HT1080 (cell line): ENCODE measurements around the gene TSTD1. TPM values are rescaled to one million over a fixed set of nuclear protein-coding genes. Genes with fewer than 3 reads are reported as not detected.
A peak's percentile ranks its signal among the peaks of the same experiment; 100 is the strongest.
"Not testable (repeated sequence)": the region's sequence is repeated elsewhere in the genome, so short reads cannot be mapped to it uniquely, and the experiment has no call there.

Experiments used
- DNase-seq: peaks from one replicate; pipeline ENCODE4 v3.0.0-alpha.2; 2015; ENCODE audit warnings: low read depth
- total RNA-seq: library from RNA; depleted of rRNA; stranded (reverse); fragments of >200 nt; shearing (Covaris generic); gene quantifications from 2 replicates; pipeline ENCODE4 v1.2.3, GENCODE V29; 2014

Gene TSTD1
- total RNA-seq, 1 experiment from 2014 or later = not detected

DNA sequence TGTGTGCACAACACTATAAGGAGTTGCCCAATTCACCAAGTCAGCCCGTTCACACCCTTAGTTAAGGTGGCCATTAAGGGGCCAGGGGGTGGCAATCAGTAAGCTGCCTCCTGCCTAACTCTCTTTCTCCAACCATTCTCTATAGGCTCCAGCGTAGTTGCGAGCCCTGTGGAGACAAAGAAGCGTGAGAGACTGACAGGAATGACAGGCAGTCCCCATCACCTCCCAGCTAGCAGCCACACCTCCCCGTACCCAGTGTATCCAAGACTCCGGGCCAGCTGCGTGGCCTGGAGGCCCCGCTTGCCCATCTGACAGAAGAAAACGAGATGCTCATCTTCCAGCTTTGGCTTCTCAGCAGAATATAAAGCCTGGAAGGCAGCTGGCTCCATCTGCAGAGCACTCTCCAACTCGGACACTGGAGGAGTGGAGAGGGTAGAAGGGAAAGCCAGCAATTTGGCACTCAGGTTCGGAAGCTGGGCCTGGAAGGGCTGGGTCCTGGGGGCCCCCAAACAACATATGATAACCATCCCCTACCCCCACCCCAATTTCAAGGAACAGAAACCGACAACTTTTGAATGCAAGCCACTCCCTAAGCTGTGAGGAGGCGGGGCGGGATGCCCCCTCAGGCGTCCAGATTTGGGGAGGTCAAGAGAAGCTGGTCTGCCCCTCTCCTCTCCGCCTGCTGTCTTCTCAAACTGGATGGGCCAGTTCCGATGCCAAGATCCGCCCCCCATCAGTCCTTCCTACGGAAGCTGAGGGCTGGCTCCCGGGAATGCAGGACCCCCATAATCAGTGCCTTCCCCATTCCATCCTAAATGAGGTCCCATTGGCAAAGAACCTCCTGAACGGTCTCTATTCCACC, 872 bp downstream of the TSTD1 start:
- no peak for DNase-seq

DNA sequence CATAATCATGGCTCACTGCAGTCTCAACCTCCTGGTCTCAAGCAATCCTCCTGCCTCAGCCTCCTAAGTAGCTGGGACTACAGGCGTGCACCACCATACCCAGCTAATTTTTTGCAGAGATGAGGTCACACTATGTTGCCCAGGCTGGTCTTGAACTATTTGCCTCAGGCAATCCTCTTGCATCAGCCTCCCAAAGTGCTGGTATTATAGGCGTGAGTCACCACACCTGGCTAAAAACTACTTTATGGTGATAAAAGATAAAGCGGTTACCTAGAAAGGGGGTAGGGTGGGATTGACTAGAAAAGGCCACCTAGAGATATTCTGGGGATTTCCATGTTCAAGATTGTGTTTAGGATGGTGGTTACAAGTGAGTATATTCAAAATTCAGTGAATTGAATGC, 5.0 kb downstream of the TSTD1 start:
- no peak for DNase-seq

DNA sequence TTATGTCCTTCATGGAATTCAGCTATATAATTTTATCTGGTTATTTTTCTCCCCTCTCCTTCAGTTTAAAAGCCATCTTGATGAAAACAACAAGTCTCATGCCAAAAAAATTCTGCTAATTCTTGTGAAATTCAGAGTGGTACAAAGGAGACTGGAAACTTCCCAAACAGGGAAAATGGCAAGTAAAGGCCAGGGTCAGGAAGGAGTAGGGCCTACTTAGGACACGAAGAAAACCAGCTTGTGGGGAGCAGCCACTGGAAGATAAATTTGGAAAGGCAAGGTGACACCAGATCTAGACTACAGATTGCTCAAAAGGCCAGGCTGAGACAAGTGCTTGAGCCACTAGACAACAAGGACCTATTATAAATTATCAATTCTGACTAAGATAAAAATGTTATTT, 6.4 kb downstream of the TSTD1 start:
- DNase-seq = no peak

GRCh38 chr1:161031874-161032273, 6.9 kb downstream of the TSTD1 start:
- DNase-seq = no peak

- DNase-seq = not testable (repeated sequence)
These were observed 9.3 kb downstream of the TSTD1 start for GRCh38 chr1:161029466-161029865.

DNA sequence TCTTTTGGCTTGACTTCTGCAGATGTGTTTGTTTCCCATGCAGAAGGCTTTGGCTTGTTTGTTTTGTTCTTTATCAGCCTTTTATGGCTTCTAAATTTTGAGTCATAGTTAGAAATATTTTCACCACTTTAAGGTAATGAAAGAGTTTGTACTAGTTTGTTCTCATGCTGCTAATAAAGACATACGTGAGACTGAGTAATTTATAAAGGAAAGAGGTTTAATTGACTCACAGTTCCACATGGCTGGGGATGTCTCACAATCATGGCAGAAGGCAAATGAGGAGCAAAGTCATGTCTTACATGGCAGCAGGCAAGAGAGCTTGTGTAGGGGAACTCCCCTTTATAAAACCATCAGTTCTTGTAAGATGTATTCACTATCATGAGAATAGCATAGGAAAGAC, 11.8 kb downstream of the TSTD1 start:
- DNase-seq = not testable (repeated sequence)

DNA sequence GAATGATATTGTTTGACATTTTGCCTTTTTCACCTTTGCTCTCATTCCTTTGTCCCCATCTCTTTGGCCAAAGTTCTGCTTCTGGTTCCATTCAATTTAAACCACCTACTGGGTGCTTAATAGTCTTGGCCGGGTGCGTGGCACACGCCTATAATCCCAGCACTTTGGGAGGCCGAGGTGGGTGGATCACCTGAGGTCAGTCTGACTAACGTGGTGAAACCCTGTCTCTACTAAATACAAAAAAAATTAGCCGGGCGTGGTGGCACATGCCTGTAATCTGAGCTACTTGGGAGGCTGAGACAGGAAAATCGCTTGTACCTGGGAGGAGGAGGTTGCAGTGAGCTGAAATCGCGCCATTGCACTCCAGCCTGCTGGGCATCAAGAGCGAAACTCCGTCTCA, 16.3 kb downstream of the TSTD1 start:
- not testable (repeated sequence) for DNase-seq

DNA sequence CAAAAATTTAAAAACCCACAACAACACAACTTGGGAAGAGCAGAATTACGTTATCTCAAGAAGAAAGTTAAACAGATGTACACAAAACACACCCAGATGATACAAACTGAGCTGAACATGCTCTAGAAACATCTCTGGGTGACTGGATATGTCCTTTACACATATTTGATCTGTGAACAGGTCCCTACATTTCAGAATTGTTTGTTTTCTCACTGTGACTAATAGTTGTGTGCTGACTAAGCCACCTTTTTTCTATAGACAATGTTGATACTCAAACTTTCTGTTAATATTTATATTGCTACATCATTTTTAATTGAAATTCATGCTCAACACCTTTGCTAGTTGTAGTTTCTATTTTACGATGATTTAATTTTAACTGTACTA, 16.8 kb downstream of the TSTD1 start:
- DNase-seq = no peak

DNA sequence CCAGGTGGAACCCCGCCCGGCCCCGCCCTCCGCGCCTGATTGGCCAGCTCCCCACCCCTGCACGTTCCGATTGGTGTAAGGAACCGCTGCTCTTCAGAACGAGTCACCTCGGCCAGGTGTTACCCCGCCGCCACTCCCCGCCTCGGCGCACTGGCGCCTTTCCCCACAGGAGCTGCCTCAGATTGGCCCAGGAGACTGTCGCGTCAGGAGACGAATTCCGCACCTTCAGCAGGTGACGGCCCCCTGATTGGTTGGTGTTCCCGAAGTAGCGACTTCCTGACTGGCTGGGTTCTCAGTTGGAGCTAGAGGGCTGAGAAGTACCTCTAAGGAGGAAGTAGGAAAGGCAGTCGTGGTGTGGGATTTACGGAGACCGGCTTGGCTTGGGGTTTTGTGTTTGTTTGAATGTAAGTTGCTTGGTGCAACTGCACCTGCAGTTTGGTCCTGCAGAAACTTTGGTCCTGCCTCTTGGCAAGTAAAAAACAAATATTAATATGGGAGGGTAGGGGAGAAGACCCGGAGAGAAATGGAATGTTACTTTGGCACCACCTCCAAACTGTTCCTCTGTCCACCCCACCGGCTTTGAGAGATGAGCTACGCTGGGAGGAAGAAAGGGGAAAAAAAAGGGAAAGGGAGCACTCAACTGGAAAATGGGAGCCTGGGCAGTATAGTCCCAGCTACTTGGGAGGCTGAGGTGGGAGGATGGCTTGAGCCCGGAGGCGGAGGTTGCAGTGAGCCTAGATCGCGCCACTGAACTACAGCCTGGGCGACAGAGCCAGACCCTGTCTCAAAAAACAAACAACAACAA, 17.4 kb downstream of the TSTD1 start:
- DNase-seq = peak; percentile 65

DNA sequence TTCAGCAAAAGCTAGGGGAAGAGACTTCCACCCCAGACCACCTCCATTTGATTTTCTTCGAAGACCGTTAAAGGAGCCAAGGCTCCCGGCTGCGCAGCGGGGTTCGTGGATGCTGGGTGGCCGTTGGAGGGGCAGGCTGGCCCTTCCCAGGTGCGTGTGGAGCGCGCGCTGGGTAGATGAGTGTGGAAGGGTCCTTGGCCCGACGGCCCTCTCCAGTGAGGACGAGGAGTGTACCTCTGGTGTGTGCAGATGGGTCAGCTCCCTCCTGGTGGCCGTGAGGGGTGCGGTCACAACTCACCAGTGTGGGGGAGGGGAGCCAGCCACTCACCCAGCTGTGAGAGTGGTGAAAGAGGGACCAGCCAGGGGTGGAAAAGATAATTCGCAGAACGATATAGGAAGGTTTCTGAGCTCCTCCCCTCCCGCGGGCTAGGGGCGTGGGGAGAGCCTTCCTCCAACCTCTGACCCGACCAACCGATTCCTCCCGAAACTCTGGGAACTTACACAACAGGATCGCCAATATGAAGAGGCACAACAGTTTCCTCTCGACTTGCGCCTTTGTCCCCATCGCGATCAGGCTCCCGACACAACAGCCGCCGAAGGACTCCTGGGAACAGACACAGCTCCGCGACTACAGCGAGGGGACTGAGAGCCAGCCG, 18.1 kb downstream of the TSTD1 start, which contains the start of gene F11R:
Gene F11R, minus strand, starts transcription at position 644 of the 656 bp plus-strand sequence. Its CDS starts 79 bp downstream, at position 565.
- no peak for DNase-seq

- no peak for DNase-seq
These were observed 18.8 kb downstream of the TSTD1 start for GRCh38 chr1:161019751-161020495.

- DNase-seq = not testable (repeated sequence)
These were observed 19.6 kb downstream of the TSTD1 start for GRCh38 chr1:161019111-161019660.

DNA sequence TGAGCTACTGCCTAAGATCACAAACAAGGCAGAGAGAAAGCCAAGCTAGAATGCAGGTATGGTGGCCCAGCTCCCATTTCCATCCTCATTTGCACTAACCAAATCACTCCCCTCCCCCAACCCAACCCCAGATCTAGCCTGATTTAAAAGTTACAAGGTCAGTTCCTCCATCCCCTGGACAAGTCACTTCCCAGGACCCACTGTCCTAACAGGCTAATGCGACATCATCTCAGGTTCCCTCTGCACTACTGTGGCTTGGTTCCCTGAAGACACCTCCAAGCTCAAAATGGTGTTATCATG, 20.2 kb downstream of the TSTD1 start:
- DNase-seq = no peak

DNA sequence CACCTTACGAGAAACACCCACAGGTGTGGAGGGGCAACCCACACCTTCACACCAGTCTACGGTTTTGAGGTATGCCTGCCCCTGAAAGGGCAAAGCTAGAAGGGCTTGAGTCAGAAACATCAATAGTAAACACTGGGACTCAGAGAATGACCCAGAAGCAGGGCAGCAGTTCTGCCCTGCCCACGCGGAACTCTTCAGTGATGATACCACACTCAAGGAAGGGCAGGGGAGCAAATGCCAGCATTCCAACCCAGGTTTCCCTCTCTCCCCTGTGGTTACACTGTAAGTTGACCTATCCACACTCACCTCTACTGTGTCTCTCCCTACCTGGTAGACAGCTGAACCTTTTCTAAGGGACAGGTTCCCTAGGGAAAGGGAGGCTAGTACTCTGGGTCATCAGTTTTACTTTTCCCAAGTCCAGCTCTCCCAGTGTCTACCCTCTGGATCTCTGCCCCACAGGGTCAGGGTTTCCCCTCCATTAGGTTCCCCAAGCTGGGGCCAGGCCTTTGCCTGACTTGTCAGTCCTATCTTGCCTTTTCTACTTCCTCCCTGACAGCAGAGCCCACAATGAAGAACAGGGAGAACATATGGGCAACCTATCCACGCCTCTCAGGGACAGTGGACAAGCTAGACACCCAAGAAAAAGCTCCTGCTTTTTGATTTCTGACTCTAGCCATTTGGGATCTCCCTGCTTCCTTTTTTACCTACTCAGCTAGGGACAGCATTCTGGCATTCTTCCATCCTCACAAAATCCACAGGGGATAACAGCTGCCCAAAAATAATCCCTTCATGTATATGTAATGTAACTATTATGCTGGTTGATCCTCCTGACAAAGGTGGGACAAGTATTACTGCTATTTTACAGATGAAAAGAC, 20.8 kb downstream of the TSTD1 start:
- DNase-seq = no peak

DNA sequence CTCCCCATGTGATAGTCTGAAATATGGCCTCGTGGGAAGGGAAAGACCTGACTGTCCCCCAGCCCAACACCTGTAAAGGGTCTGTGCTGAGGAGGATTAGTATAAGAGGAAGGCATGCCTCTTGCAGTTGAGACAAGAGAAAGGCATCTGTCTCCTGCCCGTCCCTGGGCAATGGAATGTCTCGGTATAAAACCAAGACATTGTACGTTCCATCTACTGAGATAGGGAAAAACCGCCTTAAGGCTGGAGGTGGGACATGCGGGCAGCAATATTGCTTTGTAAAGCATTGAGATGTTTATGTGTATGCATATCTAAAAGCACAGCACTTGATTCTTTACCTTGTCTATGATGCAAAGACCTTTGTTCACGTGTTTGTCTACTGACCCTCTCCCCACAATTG, 21.6 kb downstream of the TSTD1 start:
- not testable (repeated sequence) for DNase-seq

GRCh38 chr1:161016683-161017082, 22.1 kb downstream of the TSTD1 start:
- DNase-seq = peak; percentile 51

DNA sequence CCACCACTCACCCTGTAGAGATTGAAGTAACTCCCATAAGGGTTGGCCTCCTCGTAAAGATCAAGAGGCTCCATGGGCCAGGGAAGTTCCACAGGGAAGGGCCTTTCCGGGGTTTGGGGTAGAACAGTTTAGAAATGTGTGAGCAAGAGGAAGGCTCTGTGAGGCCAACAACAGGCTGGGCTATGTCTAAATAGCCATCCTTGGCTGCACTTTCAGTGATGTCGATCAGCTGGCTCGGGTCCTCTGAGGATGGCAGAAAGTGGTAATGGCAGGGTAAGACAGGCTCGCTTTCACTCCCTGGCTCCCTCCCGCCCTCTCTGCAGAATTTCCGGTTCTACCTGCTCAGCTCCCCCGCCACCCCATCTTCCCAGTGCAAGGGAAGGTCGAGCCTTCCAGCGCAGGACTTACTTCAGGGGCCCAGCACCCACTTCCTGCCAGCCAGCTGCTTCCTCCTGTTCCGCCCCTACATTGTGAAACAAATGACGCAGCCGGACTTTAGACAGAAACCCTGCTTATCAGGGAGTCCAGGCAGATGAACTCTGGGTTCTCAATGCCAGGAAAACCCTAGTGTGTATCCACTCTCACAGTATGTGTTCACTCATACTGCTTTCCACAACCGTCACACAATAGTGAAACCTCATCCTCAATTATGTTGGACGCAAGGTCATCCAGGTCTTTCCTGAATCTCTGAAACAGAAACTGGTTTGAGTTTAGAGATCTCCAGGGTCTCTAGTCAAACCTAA, 25.1 kb downstream of the TSTD1 start:
- DNase-seq = peak; percentile 93

DNA sequence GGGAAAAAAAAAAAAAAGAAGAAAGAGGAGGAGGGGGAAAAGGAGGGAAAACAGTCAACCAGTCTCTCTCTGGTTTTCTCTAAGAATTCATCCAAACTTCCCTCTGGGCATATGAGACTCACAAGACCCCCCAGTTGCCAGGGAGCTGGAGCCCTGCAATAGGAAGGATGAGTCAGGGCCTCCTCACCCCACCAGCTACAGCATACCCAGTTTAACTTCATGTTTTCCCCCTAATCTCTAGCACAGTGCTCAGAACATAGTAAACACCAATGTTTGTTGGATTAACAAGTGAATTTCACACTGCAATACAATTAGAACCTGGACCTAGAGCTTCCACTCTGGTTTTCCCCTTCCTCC, 25.7 kb downstream of the TSTD1 start:
- peak; percentile 84 for DNase-seq

- no peak for DNase-seq
These were observed 26.3 kb downstream of the TSTD1 start for GRCh38 chr1:161012420-161012819.
